Iris pigment epithelial cell (primary cell): Measurements from ENCODE around the gene SPOCK3.
"Not testable (repeated sequence)": the region's sequence is repeated elsewhere in the genome, so short reads cannot be mapped to it uniquely, and the experiment has no call there.

Source experiments
- DNase-seq: peaks from one replicate; pipeline ENCODE4 v3.0.0-alpha.2; 2011; ENCODE audit warnings: low read depth

The SPOCK3 gene

GRCh38 chr4:166823126-166823525, 411.2 kb downstream of the SPOCK3 start:
- no peak for DNase-seq

GRCh38 chr4:166822386-166822785, 411.9 kb downstream of the SPOCK3 start:
- DNase-seq = no peak

DNA sequence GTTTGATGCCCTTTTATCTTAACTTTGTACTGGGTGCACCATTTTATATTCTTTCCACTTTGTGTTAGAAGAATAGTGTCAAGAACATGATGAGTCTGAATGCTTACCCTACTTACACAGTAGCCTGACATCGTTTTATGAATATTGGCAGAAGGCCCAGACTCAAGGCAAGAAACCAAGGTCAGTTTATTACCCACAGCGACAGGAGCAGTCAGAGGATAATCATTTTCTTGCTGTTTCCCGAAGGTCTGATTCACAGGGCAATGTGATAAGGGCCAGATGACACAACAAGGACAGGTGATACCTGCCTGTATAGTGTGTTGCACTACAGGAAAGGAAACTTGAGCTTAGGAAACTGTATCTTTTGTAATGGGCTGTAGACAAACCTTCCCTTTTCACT, 417.4 kb downstream of the SPOCK3 start:
- DNase-seq = no peak

DNA sequence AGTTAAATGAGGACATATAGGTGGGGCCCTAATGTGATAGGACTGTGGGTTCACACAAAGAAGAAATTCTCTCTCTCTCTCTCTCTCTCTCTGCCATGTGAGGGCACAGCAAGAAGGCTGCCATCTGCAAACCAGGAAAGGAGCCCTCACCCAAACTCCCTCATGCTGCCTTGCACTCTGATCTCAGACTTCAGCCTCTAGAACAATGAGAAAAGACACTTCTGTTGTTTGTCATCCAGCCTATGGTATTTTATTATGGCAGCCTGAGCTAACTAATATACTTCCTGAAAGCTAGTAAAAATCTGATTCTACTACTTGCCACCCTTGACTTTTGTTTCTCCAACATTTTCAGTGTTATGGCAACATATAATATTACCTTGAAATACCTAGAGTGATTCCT, 425.9 kb downstream of the SPOCK3 start:
- no peak for DNase-seq

DNA sequence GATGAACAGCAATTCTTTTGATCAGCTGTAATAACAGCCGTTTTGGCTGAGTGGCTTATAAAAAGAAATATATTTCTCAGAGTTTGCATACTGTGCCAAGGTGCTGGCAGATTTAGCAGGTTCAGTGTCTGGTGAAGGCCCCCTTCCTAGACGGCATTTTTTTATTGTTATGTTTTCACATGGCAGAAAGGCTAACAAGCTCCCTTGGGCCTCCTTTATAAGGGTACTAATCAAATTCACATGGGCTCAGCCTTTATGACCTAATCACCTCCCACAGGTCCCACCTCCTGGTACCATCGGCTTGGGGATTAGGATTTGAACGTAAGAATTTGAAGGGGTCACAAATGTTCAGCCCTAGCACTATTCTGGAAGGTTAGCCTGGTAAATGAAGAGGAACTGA, 431.9 kb downstream of the SPOCK3 start:
- DNase-seq = no peak

- DNase-seq = no peak
These were observed 436.2 kb downstream of the SPOCK3 start for GRCh38 chr4:166798126-166798525.

DNA sequence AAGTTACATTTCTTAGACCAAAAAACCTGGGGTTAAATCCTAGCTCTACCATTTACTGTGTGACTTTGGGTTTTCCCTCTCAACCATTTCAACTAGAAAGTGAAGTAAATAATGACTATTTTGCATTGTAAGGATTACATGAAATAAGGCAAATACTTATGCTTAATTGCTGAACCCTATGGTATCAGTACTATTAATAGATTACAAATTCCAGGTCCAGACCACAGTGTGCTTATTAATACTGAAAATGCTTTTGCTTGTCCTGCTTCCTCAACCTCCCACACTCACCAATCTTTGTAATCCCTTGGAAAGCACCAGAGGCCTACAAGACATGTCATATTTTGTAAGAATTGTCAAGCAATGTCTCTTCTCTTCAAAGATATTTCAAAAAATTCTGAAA, 456.5 kb downstream of the SPOCK3 start:
- DNase-seq = no peak

- DNase-seq = no peak
These were observed 471.3 kb downstream of the SPOCK3 start for GRCh38 chr4:166763018-166763417.

DNA sequence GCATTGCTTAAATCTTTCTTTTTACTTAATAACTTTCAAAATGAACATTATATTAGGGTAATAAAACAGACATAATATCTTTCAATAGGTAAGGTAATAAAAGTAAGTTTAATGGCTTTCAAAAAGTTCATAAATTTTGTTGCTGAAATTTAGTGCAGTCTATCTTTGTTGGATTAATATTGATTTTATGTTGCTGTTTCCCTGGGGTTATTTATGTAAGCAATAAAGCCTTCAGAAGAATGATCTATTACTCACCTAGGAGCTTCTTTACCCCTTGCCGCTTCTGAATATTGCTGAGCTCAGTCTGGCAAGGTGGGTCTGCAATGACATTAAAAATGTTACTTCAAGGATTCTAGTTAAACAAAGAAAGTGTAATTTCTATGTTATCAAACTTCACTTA, 492.6 kb downstream of the SPOCK3 start:
- no peak for DNase-seq

GRCh38 chr4:166739215-166739614, 495.1 kb downstream of the SPOCK3 start:
- DNase-seq = not testable (repeated sequence)

- no peak for DNase-seq
These were observed 496.9 kb downstream of the SPOCK3 start for GRCh38 chr4:166737430-166737829.

DNA sequence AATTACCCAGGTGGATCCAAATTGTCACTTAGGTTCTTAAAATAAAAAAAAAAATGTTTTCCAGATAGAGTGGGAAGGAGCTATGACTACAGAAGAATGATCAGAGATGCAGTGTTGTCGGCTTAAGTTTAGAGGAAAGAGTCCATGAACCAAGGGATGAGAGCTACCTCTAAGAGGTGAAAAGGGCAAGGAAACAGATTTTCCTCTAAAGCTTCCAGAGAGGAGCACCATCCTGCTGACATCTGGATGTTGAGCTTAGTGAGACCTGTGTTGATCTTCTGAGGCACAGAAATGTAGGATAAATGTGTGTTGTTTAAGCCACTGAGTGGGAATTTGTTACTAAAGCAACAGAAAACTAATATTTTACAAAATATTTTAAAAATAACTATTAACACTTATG, 498.7 kb downstream of the SPOCK3 start:
- DNase-seq = no peak

GRCh38 chr4:166734797-166735196, 499.5 kb downstream of the SPOCK3 start:
- DNase-seq = no peak

DNA sequence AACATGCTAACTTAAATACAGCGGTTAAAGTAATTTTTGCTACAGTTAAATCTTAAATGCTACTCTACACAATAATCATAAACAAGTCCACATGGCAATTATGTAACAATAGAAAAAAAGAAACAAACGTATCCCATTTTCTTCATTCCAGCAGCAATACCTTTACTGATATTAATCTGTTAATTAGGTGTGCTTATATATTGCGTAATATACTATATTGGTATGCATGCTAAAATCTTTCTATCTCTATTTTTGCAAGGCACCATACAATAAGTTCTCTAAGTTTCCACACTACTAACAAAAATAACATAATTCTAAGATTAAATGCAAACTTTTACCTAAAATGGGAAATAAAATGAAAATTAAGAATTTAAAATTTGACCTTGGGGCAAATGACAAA, 500.6 kb downstream of the SPOCK3 start:
- no peak for DNase-seq

- DNase-seq = no peak
These were observed 507.5 kb downstream of the SPOCK3 start for GRCh38 chr4:166726832-166727231.

GRCh38 chr4:166724369-166724768, 509.9 kb downstream of the SPOCK3 start:
- DNase-seq = no peak

GRCh38 chr4:166723532-166724140, 510.7 kb downstream of the SPOCK3 start:
- no peak for DNase-seq

- DNase-seq = not testable (repeated sequence)
These were observed 518.3 kb downstream of the SPOCK3 start for GRCh38 chr4:166715748-166716713.

- no peak for DNase-seq
These were observed 533.7 kb downstream of the SPOCK3 start for GRCh38 chr4:166700592-166700991.

DNA sequence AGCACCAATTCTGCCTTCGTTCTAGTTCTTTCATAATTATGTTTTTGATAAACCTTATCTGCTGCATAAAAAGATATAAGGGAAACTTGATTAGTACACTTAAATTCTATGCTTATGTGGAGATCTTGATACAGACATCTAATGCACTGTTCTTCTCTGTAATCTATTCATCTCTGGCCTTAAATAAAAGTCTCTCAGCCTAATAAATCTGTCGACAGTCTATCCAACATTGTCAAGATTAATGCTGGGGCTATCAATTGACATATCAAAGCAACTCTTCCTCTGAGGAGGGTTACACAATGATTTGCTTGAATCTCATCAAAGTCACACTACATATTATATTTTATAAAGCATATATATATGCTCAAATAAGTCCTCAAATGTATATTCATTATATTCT, 545.5 kb downstream of the SPOCK3 start:
- DNase-seq = no peak

GRCh38 chr4:166687828-166688227, 546.5 kb downstream of the SPOCK3 start:
- no peak for DNase-seq
